C4-2B (cell line): Measurements from ENCODE around the gene SPATA13.

ENCODE experiments used
- H3K27ac ChIP-seq: fragments of 450-650 bp; 2 replicates; pipeline ENCODE4 v1.5.1; 2017
- ZFX ChIP-seq: fragments of 450-650 bp; IDR thresholded peaks from 2 replicates; pipeline ENCODE4 v1.6.1; 2017
- TF ChIP-seq, protein P1 (sequence below): fragments of 450-650 bp; conservative IDR thresholded peaks from 2 replicates; pipeline ENCODE4 v1.5.1; 2017; ENCODE audit warnings: mild to moderate bottlenecking

SPATA13 gene

DNA sequence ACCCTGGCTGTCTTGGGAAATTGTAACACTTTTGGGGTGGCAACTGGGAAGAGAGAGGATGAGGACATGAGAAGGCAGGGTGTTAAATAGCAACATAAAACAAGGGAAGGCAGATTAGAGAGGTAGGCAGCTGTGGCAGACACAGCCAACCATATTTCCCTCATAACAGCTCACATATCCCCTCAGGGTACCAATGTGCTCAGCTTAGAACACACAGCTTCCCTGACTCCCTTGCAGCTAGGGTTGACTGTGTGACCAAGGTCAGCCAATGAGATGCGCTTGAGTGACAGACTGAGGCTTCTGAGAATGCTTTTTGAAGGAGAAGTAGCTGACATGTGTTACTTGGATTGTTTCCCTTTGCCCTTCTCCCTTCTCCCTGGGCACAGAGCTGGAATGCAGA is 28.8 kb upstream of the SPATA13 start:
- H3K27ac ChIP-seq = no peak overlapping the region
- no peak for TF ChIP-seq ZFX
- TF ChIP-seq, protein P1, sequence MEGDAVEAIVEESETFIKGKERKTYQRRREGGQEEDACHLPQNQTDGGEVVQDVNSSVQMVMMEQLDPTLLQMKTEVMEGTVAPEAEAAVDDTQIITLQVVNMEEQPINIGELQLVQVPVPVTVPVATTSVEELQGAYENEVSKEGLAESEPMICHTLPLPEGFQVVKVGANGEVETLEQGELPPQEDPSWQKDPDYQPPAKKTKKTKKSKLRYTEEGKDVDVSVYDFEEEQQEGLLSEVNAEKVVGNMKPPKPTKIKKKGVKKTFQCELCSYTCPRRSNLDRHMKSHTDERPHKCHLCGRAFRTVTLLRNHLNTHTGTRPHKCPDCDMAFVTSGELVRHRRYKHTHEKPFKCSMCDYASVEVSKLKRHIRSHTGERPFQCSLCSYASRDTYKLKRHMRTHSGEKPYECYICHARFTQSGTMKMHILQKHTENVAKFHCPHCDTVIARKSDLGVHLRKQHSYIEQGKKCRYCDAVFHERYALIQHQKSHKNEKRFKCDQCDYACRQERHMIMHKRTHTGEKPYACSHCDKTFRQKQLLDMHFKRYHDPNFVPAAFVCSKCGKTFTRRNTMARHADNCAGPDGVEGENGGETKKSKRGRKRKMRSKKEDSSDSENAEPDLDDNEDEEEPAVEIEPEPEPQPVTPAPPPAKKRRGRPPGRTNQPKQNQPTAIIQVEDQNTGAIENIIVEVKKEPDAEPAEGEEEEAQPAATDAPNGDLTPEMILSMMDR = no peak

DNA sequence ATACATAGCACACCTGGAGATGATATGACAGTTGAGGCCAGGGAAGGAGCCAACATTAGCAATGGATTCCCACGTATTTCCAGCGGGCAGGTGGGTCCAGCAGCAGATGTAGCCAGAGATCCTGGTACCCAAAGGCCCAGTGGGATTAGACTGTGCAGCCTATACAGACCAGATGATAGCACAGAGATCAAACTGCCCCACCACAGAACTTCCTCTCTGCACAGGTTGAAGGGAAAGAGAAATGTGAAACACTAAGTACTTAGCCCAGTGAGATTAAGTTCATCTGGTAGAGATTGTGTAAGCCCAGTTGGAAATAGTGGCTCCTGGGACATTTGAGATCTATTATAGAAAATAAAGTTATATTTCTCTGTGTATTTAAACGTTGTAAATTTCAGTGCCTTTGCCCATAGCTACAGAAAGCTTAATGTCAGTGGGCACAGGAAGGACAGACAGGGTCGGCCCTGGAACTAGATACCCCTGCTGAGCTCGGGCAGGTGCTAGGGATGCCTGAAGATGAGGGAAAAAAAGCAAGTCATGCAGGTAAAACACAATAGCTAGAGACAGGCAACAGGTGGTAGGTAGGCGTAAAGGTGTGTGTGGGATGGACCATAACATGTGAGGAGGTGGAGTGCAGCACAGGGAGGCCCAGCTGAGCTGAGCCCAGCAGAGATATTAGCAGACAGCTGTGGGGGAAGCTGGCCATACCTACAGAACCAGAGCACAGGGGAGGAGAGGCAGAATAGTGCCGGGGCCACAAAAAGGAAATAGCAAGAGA is 27.3 kb upstream of the SPATA13 start:
- H3K27ac ChIP-seq = no peak overlapping the region
- no peak for TF ChIP-seq ZFX
- TF ChIP-seq, protein P1 = no peak

DNA sequence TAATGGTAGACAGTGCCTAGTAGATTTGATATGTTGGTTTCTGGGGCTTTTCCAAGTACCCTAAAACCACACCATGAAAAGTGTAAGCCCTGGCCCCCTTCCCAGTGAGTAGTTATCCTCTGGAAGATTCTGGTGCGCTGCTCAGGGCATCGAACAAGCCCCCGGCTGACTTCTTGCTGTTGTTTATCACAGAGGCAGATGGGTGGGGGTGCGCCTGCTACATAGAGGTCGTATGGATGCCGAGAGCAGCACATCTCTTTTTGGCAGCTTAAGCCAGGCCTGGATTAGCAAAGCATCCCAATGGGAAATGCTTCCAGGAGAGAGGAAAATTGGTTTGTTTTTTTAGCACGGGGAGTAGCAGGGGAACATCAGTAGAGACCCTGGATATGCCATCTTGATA is 26.3 kb upstream of the SPATA13 start:
- TF ChIP-seq, protein P1 = no peak
- TF ChIP-seq ZFX = no peak
- H3K27ac ChIP-seq = no peak overlapping the region

DNA sequence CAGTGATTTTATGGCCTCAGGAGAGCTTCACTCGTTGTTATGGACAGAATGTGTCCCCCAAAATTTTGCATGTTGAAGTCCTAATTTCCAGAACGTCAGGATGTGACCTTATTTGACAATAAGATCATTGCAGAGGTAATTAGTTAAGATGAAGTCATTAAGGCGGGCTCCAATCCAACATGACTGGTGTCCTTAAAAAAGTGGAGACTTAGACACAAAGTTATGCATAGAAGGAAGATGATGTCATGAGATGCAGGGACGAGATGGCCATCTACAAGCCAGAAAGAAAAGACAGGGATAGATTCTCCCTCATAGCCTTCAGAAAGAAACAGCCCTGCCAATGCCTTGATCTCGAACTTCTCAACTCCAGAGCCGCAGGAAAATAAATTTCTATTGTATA is 25.8 kb upstream of the SPATA13 start:
- no peak for TF ChIP-seq ZFX
- TF ChIP-seq, protein P1 = no peak
- no peak overlapping the region for H3K27ac ChIP-seq

DNA sequence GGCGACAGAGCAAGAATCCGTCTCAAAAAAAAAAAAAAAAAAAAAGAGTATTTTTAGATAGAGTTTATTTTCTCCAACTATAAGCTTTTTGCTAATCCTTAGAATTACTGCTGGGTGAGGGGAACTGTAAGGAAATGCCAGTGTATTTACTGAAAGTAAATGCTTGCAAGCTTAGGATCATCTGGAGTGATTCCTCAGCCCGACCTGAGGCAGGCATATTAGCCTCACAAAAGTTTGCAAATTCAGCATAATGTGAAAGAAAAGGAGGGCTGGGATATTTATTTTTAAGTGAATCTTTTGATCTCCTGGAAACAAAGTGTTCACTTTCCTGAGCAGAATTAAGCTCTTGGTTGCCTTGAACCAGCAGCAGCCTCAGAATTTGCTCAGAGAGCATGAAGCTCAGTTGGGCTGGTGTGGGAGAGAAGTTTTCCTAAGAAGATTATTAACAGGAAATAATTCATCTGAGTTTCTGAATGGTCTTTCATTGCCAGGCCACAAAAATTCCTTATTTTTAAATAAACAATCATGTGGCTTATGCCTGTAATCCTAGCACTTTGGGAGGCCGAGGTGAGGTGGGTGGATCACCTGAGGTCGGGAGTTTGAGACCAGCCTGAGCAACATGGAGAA is 24.7 kb upstream of the SPATA13 start:
- no peak for TF ChIP-seq ZFX
- TF ChIP-seq, protein P1 = no peak
- H3K27ac ChIP-seq = no peak overlapping the region

DNA sequence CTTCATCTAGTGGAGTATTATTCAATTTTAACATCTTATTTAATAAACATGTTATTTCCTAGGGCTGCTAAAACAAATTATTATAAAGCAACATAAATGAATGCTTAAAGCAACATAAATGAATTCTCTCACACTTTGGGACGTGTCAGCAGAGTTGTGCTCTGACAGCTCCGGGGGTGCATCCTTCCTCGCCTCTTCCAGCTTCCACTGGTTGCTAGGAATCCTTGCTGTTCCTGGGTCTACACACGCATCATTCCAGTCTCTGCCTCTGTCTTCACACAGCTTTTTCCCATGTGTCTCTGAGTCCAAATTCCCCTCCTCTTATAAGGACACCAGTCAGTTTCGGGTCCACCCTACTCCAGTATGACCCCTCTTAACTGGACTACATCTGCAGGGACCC is 21.6 kb upstream of the SPATA13 start:
- TF ChIP-seq, protein P1 = no peak
- no peak for TF ChIP-seq ZFX
- no peak overlapping the region for H3K27ac ChIP-seq

DNA sequence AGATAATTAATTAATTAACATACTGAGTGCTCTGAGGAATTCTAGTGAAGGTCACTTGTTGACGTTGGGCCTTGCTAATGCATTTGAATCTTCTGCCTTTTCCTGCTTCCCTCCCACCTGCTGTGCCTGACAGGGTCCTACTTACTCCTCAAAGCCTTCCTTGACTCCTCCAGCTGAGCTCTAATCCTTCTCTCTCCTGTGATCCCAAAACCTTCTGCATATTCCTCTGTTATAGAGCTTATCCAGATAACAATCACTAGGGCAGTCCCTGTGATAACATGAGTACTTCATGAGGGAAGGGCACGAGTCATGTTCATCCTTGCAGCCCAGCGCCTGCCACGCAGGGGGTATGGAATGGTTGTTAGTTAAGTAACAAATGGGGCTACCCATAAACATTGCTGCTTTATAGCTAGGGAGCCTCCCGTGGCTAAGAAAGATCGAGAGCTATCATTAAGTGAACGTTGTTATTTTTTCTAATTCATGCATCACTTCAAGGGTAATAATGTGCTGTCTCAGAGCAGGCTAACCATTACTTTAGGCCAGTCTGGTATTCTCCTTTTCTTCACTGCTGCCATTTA is 19.1 kb upstream of the SPATA13 start:
- TF ChIP-seq, protein P1 = no peak
- TF ChIP-seq ZFX = no peak
- H3K27ac ChIP-seq = no peak overlapping the region
